ENCODE data around the gene GPR15. TPM values are rescaled to one million over a fixed set of nuclear protein-coding genes. Genes with fewer than 3 reads are reported as not detected.

The GPR15 gene
- total RNA-seq (2014; rRNA removed), result not detected in 2 replicates
- not detected for polyA plus RNA-seq (2012)

DNA sequence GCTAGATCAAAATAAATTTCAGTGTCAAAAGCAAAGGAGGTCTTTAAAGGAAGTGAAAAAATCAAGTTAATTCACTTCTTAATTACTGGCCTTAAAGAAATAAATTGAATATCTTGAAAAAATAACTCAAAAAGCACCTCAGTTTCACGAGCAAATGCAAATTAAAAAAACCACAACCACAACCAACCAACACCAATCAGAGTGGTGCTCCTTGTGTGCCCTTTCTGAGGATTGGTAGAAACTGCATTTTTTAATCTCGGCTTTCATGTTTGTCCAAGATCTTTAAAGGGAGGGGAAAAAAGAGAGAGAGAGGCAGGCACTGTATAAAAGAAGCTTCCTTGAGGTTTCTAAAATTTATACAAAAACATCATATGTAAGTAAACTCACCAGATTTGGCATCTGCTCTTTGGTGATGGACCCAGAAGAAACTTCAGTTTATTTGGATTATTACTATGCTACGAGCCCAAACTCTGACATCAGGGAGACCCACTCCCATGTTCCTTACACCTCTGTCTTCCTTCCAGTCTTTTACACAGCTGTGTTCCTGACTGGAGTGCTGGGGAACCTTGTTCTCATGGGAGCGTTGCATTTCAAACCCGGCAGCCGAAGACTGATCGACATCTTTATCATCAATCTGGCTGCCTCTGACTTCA lies at the start of gene GPR15:
Gene GPR15, plus strand, starts transcription at position 357 of the 653 bp plus-strand sequence. Its CDS starts 56 bp downstream, at position 413.
- DNase-seq (ENCODE audit: low read depth), result no peak

DNA sequence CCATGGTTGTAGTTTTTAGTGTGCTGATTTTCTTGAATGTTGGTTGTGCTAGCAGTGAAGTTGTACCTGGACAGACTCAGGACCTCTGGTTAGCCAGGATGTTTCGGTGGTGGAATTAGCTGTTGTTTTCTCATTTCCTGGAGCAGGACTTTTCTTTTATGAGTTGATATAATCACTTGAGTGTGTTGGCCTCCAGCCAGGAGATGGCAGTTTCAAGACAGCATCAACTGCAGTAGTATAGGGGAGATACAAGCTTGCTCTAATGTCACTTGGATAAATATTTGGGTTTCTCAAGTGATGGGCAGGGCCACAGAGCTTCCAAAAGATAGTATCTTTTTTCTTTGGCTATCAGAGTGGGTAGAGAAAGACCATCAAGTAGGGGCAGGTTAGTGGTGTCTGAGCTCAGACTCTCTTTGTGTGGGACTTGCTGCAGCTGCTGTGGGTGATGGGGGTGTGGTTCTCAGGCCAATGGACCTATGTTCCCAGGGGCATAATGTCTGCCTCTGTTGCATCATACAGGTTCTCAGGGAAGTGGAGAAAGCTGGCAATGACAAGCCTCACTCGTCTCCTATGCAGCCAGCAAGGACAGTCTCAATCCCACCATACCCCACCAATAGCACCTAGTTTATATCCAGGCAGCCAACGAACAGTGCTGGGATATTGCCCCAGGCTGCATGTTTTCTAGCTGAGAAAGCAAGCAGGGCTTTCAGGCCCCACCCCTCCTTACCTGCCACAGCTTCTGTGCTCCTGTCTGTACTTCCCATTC lies 48.9 kb upstream of the GPR15 start:
- DNase-seq (ENCODE audit: low read depth), result no peak

DNA sequence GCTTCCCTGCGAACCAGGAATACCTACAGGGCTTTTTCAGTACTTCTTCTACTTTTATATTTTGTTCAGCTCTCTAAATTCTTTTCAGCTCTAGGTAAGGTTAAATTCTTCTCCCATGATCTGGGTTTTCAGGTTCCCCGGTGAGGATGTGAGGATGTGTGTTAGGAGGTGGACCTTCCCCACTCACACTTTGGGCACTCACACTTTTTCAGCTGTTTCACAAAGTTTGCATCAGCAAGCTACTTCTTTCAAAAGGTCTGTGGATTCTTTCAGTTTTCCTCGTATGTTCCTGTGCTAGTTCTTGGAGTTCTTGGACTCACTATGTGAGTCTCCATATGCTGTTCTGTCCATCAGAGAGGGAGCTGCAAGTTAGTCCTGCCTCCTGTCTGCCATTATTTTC lies 48.2 kb upstream of the GPR15 start:
- DNase-seq (ENCODE audit: low read depth), result no peak

DNA sequence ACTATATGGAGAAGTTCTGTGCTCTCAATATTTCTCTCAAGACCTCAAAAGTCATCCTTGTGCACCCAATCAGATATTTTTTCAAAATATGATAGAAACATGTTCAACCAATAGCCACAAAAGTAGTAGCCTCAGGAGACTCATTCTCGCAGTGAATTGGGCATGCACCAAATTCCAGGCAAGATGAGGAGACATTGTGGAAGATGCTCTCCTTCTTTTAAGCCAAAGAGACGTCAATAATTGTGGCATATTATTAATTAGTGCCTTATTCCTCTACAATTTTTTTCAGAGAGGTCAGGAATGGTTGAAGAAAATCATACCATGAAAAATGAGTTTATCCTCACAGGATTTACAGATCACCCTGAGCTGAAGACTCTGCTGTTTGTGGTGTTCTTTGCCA lies 34.4 kb upstream of the GPR15 start, which contains the start of gene OR5K2:
Gene OR5K2, plus strand, starts transcription at position 301 of the 400 bp plus-strand sequence. Its CDS starts 0 bp downstream, at position 301.
- no peak for DNase-seq (ENCODE audit: low read depth)

- DNase-seq (ENCODE audit: low read depth), result no peak
Measured at GRCh38 chr3:98500019-98500418, 31.8 kb upstream of the GPR15 start.

DNA sequence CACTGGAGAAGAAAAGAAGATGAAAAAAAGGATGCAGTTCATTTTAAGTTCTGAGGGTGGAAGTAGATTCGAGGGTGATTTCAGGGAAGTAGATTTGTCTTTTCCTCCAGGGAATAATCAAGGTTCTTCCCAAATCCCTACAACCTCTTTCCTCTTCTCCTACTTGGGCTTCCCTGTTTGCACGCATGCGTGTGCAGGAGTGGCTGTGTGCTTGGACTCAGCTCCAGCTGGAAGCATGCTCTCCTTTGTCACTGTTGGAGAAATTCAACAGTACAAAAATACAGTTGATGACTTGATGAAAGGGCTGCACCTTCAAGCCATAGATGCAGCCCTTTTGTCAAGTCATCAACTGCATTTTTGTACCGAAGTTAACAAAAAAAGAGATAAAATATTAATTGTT lies 30.5 kb upstream of the GPR15 start:
- no peak for DNase-seq (ENCODE audit: low read depth)

GRCh38 chr3:98501863-98502576 lies 29.8 kb upstream of the GPR15 start:
- DNase-seq (ENCODE audit: low read depth), result no peak

GRCh38 chr3:98504539-98504938 lies 27.2 kb upstream of the GPR15 start:
- DNase-seq (ENCODE audit: low read depth), result peak; percentile 2

GRCh38 chr3:98508582-98508981 lies 23.2 kb upstream of the GPR15 start:
- no peak for DNase-seq (ENCODE audit: low read depth)

- DNase-seq (ENCODE audit: low read depth), result no peak
Measured at GRCh38 chr3:98512576-98512975, 19.2 kb upstream of the GPR15 start.

DNA sequence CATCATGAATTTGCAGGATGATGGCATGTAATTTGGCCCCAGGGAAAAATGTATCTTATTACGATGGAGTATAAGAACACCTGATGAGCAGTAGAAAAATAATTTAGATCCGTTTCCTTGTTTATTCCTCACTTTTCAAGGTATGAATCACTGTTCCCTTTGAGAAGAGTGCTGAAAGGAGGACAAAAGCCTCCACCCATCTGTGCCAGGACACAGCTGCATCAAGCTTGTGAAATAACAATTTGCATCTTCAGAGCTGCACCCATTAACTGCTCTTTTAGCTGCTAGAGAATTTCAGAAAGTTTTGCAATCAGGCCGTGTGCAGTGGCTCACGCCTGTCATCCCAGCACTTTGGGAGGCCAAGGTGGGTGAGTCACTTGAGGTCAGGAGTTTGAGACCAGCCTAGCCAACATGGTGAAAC lies 18.7 kb upstream of the GPR15 start:
- peak; percentile 87 for DNase-seq (ENCODE audit: low read depth)

DNA sequence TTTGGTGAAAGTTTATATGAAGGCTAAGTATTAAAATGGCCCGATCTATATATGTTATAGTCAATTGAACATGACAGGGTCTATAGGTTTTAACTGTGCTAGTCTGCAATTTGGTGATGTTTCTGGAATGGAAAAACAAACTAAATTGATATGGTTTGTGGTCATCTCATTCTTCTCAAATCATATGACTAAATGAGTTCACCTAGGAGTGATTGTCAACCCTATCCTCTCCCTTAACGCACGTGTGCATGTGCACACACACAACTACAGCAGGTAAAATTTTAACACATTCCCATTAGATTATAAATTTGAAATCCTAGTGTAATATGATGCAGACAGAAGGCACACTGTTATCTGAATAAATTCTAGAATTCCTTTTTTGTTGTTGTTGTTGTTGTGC lies 18.0 kb upstream of the GPR15 start:
- no peak for DNase-seq (ENCODE audit: low read depth)

DNA sequence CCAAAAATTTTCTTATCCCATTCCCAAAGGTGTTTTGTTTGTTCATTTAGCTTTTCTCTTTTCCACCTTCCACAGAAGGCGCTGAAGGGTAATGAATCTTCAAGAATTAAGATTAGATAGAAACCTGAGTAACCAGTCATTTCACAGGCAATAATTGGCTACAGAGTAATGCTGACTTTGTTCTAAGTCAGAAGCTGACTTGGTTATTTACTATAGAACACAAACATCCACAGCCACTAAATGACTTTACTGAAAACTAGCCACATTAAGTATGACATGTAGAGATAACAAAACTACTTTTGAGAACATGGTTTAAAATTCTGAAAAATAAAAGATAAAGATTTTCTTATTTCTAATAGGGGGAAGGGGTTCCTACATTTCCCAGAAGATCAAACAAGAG lies 16.8 kb upstream of the GPR15 start:
- DNase-seq (ENCODE audit: low read depth), result no peak

DNA sequence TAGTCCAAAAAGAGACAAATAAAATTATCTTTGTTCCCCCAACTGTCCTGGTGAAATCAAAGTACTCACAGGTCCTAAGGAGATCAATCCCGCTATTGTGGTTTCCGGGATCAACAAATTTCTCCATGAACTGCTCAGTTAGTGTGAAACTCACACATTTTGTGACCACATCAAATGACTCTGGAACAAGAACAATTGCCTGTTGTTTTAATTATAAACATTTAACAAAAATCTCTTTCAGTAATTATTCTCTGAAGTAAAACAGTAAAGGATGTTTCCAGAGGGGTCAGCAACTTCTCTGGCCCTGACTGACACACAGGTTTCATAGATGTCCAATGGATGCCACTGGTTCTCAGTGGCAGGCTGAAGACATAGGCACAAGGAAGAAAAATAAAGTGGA lies 13.0 kb upstream of the GPR15 start:
- DNase-seq (ENCODE audit: low read depth), result no peak

GRCh38 chr3:98519351-98519750 lies 12.4 kb upstream of the GPR15 start:
- DNase-seq (ENCODE audit: low read depth), result no peak

DNA sequence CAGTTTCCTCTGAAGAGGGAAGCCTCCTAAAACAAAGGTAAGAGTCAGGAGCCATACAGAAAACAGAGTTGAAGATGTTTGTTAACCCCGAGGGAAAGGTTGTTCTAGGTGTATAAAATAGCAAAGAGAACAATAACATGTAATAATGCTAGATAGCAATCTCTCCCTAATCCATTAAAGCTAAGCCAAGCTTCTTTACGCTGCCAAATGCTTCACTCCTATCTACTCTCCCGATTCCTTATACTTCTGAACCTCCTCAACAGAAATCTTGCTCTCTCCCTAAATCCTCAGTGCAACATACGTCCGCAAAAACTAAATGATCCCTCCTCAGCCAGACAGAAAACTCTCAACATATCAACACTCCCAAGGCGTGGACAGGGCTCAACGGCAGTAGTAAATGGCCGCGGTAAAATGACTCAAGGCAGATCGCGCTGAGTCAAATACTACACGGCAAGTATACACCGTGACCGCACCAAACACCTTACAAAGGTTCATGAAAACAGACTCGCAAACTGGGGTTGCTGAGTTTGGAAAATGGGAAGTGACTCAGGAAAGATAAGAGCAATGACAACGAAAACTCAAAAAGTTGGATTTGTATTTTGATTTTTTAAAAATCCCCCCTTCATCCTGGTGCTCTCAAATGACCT lies 9.8 kb upstream of the GPR15 start:
- DNase-seq (ENCODE audit: low read depth), result peak; percentile 58

GRCh38 chr3:98522544-98523281 lies 9.1 kb upstream of the GPR15 start, which contains the start of gene CLDND1:
TSS of gene CLDND1 (minus strand) at chr3:98522902. CDS start at chr3:98521424, 1,478 bp downstream.
- DNase-seq (ENCODE audit: low read depth), result peak; percentile 95

- no peak for DNase-seq (ENCODE audit: low read depth)
Measured at GRCh38 chr3:98525494-98525893, 6.3 kb upstream of the GPR15 start.

DNA sequence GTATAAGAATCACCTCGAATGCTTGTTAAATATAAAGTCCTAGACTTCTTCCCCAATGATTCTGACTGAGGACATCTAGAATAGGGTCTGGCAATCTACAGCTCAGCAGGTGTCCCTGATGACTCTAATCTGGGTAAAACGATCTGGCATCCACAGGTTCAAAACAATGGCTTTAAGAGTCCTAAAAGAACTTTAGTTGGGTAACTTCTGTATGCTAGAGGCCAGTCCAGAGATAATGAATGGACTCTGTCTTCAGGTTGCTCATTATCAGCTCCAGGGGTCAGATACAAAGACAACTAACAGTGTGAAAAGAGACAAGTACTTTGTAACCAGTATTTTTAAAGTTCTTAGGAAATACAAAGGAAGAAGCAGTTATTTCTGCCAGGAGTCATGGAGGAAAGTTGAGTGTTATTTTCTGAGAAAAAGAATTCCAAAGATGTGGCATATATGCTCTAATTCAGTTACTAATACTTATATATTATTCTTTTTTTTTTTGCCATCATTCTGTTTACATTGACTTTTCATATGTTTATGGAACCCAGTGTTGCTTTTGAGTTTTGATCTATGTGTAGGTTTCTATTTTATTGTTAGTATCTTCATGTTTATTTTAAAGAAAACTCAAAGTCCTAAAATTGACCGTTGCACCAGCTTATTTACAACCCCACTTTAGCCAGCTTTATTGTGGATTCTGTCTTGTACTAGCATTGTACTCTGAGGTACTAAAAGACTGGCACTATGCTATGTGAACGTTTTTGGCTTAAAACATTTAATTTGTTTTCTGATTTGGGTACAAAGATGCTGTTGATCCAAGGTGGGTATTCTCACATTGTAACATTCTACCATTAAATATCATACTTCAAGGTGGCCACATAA lies 3.1 kb upstream of the GPR15 start:
- DNase-seq (ENCODE audit: low read depth), result no peak

GRCh38 chr3:98529856-98530459 lies 1.8 kb upstream of the GPR15 start:
- no peak for DNase-seq (ENCODE audit: low read depth)
